SK-N-MC (cell line): ENCODE results near the gene CTNNA3.

ENCODE experiments used
- EZH2 ChIP-seq: fragments of 200-600 bp; sonication (generic); IDR thresholded peaks from one replicate; pipeline ENCODE4 v1.6.1; 2017; ENCODE audit warnings: antibody characterized with exemption
- POLR2AphosphoS5 ChIP-seq: IDR thresholded peaks from 2 replicates; pipeline ENCODE4 v1.6.1; 2012; ENCODE audit warnings: mild to moderate bottlenecking, low read depth, low read length, borderline replicate concordance

GRCh38 chr10:66748217-66748616, 947.8 kb downstream of the CTNNA3 start:
- TF ChIP-seq POLR2AphosphoS5, result no peak
- no peak for TF ChIP-seq EZH2
